ENCODE results near the gene AOC3. TPM values are rescaled to one million over a fixed set of nuclear protein-coding genes. Genes with fewer than 3 reads are reported as not detected.

The AOC3 gene, protein sequence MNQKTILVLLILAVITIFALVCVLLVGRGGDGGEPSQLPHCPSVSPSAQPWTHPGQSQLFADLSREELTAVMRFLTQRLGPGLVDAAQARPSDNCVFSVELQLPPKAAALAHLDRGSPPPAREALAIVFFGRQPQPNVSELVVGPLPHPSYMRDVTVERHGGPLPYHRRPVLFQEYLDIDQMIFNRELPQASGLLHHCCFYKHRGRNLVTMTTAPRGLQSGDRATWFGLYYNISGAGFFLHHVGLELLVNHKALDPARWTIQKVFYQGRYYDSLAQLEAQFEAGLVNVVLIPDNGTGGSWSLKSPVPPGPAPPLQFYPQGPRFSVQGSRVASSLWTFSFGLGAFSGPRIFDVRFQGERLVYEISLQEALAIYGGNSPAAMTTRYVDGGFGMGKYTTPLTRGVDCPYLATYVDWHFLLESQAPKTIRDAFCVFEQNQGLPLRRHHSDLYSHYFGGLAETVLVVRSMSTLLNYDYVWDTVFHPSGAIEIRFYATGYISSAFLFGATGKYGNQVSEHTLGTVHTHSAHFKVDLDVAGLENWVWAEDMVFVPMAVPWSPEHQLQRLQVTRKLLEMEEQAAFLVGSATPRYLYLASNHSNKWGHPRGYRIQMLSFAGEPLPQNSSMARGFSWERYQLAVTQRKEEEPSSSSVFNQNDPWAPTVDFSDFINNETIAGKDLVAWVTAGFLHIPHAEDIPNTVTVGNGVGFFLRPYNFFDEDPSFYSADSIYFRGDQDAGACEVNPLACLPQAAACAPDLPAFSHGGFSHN
- polyA plus RNA-seq = 0.35 and 0.54 TPM in 2 replicates
- polyA minus RNA-seq = 0.46 and 0.49 TPM in 2 replicates

DNA sequence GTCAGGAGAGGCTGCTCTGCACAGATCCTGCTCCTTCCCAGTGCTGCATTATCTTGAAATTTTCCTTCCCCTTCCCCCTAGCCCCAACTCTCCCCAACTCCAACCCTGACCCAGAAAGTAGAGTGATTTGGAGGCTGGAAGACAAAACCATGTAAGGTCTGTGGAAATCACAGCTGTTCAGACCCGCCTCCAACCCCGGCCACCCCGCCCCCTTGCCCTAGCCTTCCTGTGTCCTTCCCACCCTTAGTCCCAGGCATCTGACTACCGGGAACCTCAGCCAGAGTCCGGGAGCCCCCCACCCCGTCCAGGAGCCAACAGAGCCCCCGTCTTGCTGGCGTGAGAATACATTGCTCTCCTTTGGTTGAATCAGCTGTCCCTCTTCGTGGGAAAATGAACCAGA lies at the start of gene AOC3:
Gene AOC3 (plus strand): TSS at position 246 of the 400 bp plus-strand sequence. CDS start 145 bp downstream, at position 391.
- Histone ChIP-seq H3K9ac (ENCODE audit: low read length) (no peak within 1 kb of the TSS), H3K36me3 (ENCODE audit: insufficient read depth, low read length) (no peaks in the 10 kb centered on the region), H3K4me3 (ENCODE audit: low read length) (no peak within 1 kb of the TSS), H3K9me2 (ENCODE audit: insufficient read depth, low read length) (no peaks in the 10 kb centered on the region), H3K9me3 (ENCODE audit: low read length) (no peaks in the 10 kb centered on the region), H2AFZ (ENCODE audit: low read depth, low read length) (no peak within 1 kb of the TSS), H3K27ac (ENCODE audit: low read length) (no peak within 1 kb of the TSS), H3K4me2 (ENCODE audit: low read length) (no peak within 1 kb of the TSS), H3F3A (ENCODE audit: insufficient read depth, low read length, poor library complexity, severe bottlenecking) (no peaks in the 10 kb centered on the region), H3K79me2 (replicated peaks; ENCODE audit: insufficient read depth, low read length) (no peaks in the 10 kb centered on the region), H3K27me3 (ENCODE audit: insufficient read depth, low read depth, low read length) (no peaks in the 10 kb centered on the region), H4K20me1 (ENCODE audit: insufficient read depth) (no peaks in the 10 kb centered on the region)
- TF ChIP-seq EZH2 (IDR thresholded peaks at IDR 0.05; ENCODE audit: borderline replicate concordance, insufficient read depth, low read length, poor library complexity, severe bottlenecking) (no peak), RAD21 (conservative IDR thresholded peaks at IDR 0.05) (no peak), SMC3 (conservative IDR thresholded peaks at IDR 0.05; ENCODE audit: poor library complexity) (no peak), POLR2AphosphoS5 (IDR thresholded peaks at IDR 0.05) (no peak), TAF1 (IDR thresholded peaks at IDR 0.05; ENCODE audit: low read depth) (no peak), MXI1 (conservative IDR thresholded peaks at IDR 0.05; ENCODE audit: poor library complexity, severe bottlenecking) (no peak), EP300 (conservative IDR thresholded peaks at IDR 0.05; ENCODE audit: poor library complexity, severe bottlenecking) (no peak)
- TF ChIP-seq, protein P1, sequence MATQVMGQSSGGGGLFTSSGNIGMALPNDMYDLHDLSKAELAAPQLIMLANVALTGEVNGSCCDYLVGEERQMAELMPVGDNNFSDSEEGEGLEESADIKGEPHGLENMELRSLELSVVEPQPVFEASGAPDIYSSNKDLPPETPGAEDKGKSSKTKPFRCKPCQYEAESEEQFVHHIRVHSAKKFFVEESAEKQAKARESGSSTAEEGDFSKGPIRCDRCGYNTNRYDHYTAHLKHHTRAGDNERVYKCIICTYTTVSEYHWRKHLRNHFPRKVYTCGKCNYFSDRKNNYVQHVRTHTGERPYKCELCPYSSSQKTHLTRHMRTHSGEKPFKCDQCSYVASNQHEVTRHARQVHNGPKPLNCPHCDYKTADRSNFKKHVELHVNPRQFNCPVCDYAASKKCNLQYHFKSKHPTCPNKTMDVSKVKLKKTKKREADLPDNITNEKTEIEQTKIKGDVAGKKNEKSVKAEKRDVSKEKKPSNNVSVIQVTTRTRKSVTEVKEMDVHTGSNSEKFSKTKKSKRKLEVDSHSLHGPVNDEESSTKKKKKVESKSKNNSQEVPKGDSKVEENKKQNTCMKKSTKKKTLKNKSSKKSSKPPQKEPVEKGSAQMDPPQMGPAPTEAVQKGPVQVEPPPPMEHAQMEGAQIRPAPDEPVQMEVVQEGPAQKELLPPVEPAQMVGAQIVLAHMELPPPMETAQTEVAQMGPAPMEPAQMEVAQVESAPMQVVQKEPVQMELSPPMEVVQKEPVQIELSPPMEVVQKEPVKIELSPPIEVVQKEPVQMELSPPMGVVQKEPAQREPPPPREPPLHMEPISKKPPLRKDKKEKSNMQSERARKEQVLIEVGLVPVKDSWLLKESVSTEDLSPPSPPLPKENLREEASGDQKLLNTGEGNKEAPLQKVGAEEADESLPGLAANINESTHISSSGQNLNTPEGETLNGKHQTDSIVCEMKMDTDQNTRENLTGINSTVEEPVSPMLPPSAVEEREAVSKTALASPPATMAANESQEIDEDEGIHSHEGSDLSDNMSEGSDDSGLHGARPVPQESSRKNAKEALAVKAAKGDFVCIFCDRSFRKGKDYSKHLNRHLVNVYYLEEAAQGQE (IDR thresholded peaks at IDR 0.05; ENCODE audit: borderline replicate concordance) = no peak
- TF ChIP-seq, protein P2, sequence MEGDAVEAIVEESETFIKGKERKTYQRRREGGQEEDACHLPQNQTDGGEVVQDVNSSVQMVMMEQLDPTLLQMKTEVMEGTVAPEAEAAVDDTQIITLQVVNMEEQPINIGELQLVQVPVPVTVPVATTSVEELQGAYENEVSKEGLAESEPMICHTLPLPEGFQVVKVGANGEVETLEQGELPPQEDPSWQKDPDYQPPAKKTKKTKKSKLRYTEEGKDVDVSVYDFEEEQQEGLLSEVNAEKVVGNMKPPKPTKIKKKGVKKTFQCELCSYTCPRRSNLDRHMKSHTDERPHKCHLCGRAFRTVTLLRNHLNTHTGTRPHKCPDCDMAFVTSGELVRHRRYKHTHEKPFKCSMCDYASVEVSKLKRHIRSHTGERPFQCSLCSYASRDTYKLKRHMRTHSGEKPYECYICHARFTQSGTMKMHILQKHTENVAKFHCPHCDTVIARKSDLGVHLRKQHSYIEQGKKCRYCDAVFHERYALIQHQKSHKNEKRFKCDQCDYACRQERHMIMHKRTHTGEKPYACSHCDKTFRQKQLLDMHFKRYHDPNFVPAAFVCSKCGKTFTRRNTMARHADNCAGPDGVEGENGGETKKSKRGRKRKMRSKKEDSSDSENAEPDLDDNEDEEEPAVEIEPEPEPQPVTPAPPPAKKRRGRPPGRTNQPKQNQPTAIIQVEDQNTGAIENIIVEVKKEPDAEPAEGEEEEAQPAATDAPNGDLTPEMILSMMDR (IDR thresholded peaks at IDR 0.05; ENCODE audit: poor library complexity, severe bottlenecking) = no peak

DNA sequence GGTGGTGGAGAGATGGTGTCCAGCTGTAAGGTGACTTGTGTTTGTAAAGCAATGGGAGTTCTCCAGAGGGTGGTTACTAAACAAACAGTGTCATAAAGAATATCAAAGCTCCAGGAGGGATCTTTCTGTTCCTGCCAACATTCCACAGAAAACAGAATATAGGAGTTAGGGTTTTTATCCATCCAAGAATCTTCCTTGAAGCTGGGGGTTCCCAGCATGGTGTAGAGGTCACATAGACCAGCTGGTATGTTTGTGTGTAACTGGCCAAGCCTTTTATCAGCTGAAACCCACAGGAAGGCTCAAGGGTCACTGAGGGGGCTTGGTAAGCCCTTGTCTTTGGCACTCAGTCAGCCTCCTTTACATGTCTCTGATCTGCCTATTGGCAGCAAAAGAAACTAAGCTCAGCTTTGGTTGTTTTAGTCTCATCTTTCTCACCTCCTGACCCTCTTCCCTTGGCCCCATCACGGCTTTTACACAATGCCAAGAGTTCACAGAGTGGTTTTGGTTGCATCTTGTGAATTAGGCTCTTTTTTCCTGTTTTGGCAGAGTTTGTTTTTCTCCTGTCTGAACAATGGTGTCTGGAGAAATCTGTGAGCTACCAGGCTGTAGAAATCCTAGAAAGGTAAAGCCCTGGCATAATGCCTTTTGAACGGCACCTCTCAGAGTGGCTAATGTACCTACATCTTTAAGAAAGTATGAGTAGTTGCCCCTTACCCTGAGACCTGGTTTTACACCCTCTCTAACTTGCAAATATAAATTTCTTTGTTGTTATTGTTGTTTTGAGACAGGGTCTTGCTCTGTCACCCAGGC lies 47.7 kb upstream of the AOC3 start:
- H3K36me3 ChIP-seq (ENCODE audit: insufficient read depth, low read length) = no peaks in the 10 kb centered on the region
- H3K27me3 ChIP-seq (ENCODE audit: insufficient read depth, low read depth, low read length) = peaks cover 3% of the 10 kb centered on the region
- H3K9me2 ChIP-seq (ENCODE audit: insufficient read depth, low read length) = no peaks in the 10 kb centered on the region
- no peak overlapping the region for H3K4me3 ChIP-seq (ENCODE audit: low read length)
- TF ChIP-seq EZH2 (IDR thresholded peaks at IDR 0.05; ENCODE audit: borderline replicate concordance, insufficient read depth, low read length, poor library complexity, severe bottlenecking) (no peak), MXI1 (conservative IDR thresholded peaks at IDR 0.05; ENCODE audit: poor library complexity, severe bottlenecking) (no peak), SMC3 (conservative IDR thresholded peaks at IDR 0.05; ENCODE audit: poor library complexity) (no peak), POLR2AphosphoS5 (IDR thresholded peaks at IDR 0.05) (no peak), TAF1 (IDR thresholded peaks at IDR 0.05; ENCODE audit: low read depth) (no peak), EP300 (conservative IDR thresholded peaks at IDR 0.05; ENCODE audit: poor library complexity, severe bottlenecking) (no peak), RAD21 (conservative IDR thresholded peaks at IDR 0.05) (no peak)
- TF ChIP-seq, protein P2 (IDR thresholded peaks at IDR 0.05; ENCODE audit: poor library complexity, severe bottlenecking) = no peak
- TF ChIP-seq, protein P1 (IDR thresholded peaks at IDR 0.05; ENCODE audit: borderline replicate concordance) = no peak
- H3K79me2 ChIP-seq (replicated peaks; ENCODE audit: insufficient read depth, low read length) = peaks cover 2% of the 10 kb centered on the region
- no peaks in the 10 kb centered on the region for H3K9me3 ChIP-seq (ENCODE audit: low read length)
- no peaks in the 10 kb centered on the region for H3F3A ChIP-seq (ENCODE audit: insufficient read depth, low read length, poor library complexity, severe bottlenecking)
- no peak overlapping the region for H3K27ac ChIP-seq (ENCODE audit: low read length)
- H3K9ac ChIP-seq (ENCODE audit: low read length) = no peak overlapping the region
- H2AFZ ChIP-seq (ENCODE audit: low read depth, low read length) = no peak overlapping the region
- H4K20me1 ChIP-seq (ENCODE audit: insufficient read depth) = no peaks in the 10 kb centered on the region
- no peak overlapping the region for H3K4me2 ChIP-seq (ENCODE audit: low read length)
